ENCODE results near the gene TMEM242.

DNA sequence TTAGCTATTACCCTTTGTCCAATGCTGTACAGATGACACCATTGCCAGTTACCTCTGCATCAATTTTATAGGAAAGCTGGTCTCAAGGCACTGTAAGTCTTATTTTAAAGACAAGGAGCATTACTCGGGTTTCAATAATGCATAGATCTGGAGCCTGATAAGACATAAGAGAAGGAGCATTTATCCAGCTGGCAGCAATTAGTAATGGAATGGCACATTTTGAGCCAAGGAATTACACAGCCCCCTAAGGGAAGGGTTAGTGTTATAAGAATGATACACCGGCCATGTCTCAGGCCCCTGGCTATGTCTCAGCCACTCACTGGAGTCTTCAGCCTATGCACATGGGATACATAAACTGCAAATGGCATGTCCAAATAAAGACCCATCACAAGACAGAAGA lies 23.1 kb upstream of the TMEM242 start:
- TF ChIP-seq EP300 (conservative IDR thresholded peaks at IDR 0.05; ENCODE audit: poor library complexity, severe bottlenecking), result no peak
- TF ChIP-seq, protein P1, sequence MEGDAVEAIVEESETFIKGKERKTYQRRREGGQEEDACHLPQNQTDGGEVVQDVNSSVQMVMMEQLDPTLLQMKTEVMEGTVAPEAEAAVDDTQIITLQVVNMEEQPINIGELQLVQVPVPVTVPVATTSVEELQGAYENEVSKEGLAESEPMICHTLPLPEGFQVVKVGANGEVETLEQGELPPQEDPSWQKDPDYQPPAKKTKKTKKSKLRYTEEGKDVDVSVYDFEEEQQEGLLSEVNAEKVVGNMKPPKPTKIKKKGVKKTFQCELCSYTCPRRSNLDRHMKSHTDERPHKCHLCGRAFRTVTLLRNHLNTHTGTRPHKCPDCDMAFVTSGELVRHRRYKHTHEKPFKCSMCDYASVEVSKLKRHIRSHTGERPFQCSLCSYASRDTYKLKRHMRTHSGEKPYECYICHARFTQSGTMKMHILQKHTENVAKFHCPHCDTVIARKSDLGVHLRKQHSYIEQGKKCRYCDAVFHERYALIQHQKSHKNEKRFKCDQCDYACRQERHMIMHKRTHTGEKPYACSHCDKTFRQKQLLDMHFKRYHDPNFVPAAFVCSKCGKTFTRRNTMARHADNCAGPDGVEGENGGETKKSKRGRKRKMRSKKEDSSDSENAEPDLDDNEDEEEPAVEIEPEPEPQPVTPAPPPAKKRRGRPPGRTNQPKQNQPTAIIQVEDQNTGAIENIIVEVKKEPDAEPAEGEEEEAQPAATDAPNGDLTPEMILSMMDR (IDR thresholded peaks at IDR 0.05; ENCODE audit: poor library complexity, severe bottlenecking), result no peak
- no peak for TF ChIP-seq POLR2AphosphoS5 (IDR thresholded peaks at IDR 0.05)
- TF ChIP-seq RAD21 (conservative IDR thresholded peaks at IDR 0.05), result no peak
- TF ChIP-seq, protein P2, sequence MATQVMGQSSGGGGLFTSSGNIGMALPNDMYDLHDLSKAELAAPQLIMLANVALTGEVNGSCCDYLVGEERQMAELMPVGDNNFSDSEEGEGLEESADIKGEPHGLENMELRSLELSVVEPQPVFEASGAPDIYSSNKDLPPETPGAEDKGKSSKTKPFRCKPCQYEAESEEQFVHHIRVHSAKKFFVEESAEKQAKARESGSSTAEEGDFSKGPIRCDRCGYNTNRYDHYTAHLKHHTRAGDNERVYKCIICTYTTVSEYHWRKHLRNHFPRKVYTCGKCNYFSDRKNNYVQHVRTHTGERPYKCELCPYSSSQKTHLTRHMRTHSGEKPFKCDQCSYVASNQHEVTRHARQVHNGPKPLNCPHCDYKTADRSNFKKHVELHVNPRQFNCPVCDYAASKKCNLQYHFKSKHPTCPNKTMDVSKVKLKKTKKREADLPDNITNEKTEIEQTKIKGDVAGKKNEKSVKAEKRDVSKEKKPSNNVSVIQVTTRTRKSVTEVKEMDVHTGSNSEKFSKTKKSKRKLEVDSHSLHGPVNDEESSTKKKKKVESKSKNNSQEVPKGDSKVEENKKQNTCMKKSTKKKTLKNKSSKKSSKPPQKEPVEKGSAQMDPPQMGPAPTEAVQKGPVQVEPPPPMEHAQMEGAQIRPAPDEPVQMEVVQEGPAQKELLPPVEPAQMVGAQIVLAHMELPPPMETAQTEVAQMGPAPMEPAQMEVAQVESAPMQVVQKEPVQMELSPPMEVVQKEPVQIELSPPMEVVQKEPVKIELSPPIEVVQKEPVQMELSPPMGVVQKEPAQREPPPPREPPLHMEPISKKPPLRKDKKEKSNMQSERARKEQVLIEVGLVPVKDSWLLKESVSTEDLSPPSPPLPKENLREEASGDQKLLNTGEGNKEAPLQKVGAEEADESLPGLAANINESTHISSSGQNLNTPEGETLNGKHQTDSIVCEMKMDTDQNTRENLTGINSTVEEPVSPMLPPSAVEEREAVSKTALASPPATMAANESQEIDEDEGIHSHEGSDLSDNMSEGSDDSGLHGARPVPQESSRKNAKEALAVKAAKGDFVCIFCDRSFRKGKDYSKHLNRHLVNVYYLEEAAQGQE (IDR thresholded peaks at IDR 0.05; ENCODE audit: borderline replicate concordance), result no peak
